HG02870 (cell line): ENCODE results near the gene HS2ST1.
"Not testable (repeated sequence)": the region's sequence is repeated elsewhere in the genome, so short reads cannot be mapped to it uniquely, and the experiment has no call there.

Experiments
- ATAC-seq: cut with Tn5 transposase; IDR thresholded peaks from one replicate; pipeline ENCODE4 v1.9.1; 2021; ENCODE audit warnings: mild to moderate bottlenecking, moderate library complexity; ENCODE audit not compliant: unreplicated experiment

HS2ST1 gene

GRCh38 chr1:87056974-87057373, 142.5 kb downstream of the HS2ST1 start:
- ATAC-seq, result no peak

GRCh38 chr1:87058343-87058649, 143.9 kb downstream of the HS2ST1 start:
- no peak for ATAC-seq

GRCh38 chr1:87061742-87062156, 147.3 kb downstream of the HS2ST1 start:
- ATAC-seq, result peak; percentile 28

GRCh38 chr1:87062687-87063086, 148.3 kb downstream of the HS2ST1 start:
- no peak for ATAC-seq

- no peak for ATAC-seq
These were observed 149.9 kb downstream of the HS2ST1 start for GRCh38 chr1:87064309-87064708.

GRCh38 chr1:87064986-87065385, 150.6 kb downstream of the HS2ST1 start:
- ATAC-seq, result no peak

GRCh38 chr1:87066708-87067107, 152.3 kb downstream of the HS2ST1 start:
- not testable (repeated sequence) for ATAC-seq

- ATAC-seq, result no peak
These were observed 158.0 kb downstream of the HS2ST1 start for GRCh38 chr1:87072411-87072810.

GRCh38 chr1:87072904-87073303, 158.5 kb downstream of the HS2ST1 start:
- no peak for ATAC-seq

GRCh38 chr1:87074001-87074795, 159.8 kb downstream of the HS2ST1 start:
- ATAC-seq, result no peak

- ATAC-seq, result peak; percentile 92
These were observed 163.7 kb downstream of the HS2ST1 start for GRCh38 chr1:87077959-87078639.

- ATAC-seq, result peak; percentile 56
These were observed 169.9 kb downstream of the HS2ST1 start for GRCh38 chr1:87084244-87084836.

- ATAC-seq, result no peak
These were observed 171.7 kb downstream of the HS2ST1 start for GRCh38 chr1:87086120-87086519.

- no peak for ATAC-seq
These were observed 174.8 kb downstream of the HS2ST1 start for GRCh38 chr1:87089070-87089736.

- no peak for ATAC-seq
These were observed 175.4 kb downstream of the HS2ST1 start for GRCh38 chr1:87089823-87090222.

- peak; percentile 44 for ATAC-seq
These were observed 177.0 kb downstream of the HS2ST1 start for GRCh38 chr1:87091425-87091824.

GRCh38 chr1:87092846-87093245, 178.4 kb downstream of the HS2ST1 start:
- no peak for ATAC-seq

- no peak for ATAC-seq
These were observed 178.9 kb downstream of the HS2ST1 start for GRCh38 chr1:87093286-87093685.

- ATAC-seq, result no peak
These were observed 179.8 kb downstream of the HS2ST1 start for GRCh38 chr1:87094238-87094637.

- no peak for ATAC-seq
These were observed 185.8 kb downstream of the HS2ST1 start for GRCh38 chr1:87100271-87100670.

GRCh38 chr1:87103074-87103473, 188.6 kb downstream of the HS2ST1 start:
- ATAC-seq, result no peak

GRCh38 chr1:87104140-87104539, 189.7 kb downstream of the HS2ST1 start:
- ATAC-seq, result no peak
